Suprapubic skin (tissue), 4 donors: ENCODE data around the gene SH3GL1. TPM values are rescaled to one million over a fixed set of nuclear protein-coding genes. Genes with fewer than 3 reads are reported as not detected.
"Not testable (repeated sequence)": the region's sequence is repeated elsewhere in the genome, so short reads cannot be mapped to it uniquely, and the experiment has no call there.

Experiments
- DNase-seq, 2 donors: peaks; one replicate each; pipeline ENCODE4 v3.0.0-alpha.2; 2019; ENCODE audit warnings: low spot score in 2 of 2
- H3K27ac ChIP-seq: fragments of 200-600 bp; sonication (generic); one replicate; pipeline ENCODE4 v1.5.1; 2019
- H3K27me3 ChIP-seq: fragments of 200-600 bp; sonication (generic); one replicate; pipeline ENCODE4 v1.5.1; 2019
- H3K36me3 ChIP-seq: fragments of 200-600 bp; sonication (generic); one replicate; pipeline ENCODE4 v1.5.1; 2019
- H3K4me1 ChIP-seq: fragments of 200-600 bp; sonication (generic); one replicate; pipeline ENCODE4 v1.5.1; 2019
- H3K4me3 ChIP-seq: fragments of 200-600 bp; sonication (generic); one replicate; pipeline ENCODE4 v1.5.1; 2019; ENCODE audit warnings: mild to moderate bottlenecking
- H3K9me3 ChIP-seq: fragments of 200-600 bp; sonication (generic); one replicate; pipeline ENCODE4 v1.5.1; 2019
- EP300 ChIP-seq: sonication (generic); formaldehyde crosslinking; IDR thresholded peaks from one replicate; pipeline ENCODE4 v1.6.1; 2017; ENCODE audit warnings: antibody characterized with exemption
- POLR2A ChIP-seq, 2 donors: fragments of 450-650 bp; IDR thresholded peaks; one replicate each; pipeline ENCODE4 v1.6.1; 2017; ENCODE audit warnings: antibody characterized with exemption in 2 of 2, mild to moderate bottlenecking in 2 of 2, moderate library complexity in 2 of 2
- POLR2AphosphoS5 ChIP-seq, 3 donors: sonication (generic); formaldehyde crosslinking; IDR thresholded peaks; one replicate each; pipeline ENCODE4 v1.6.1; 2017; ENCODE audit warnings: antibody characterized with exemption in 3 of 3
- WGBS: methylation state at CpG from one replicate; pipeline ENCODE4 v1.1.5; 2018; 5-methylcytosine and 5-hydroxymethylcytosine counted together
- total RNA-seq, 4 donors: library from RNA; depleted of rRNA; stranded (reverse); fragments of >200 nt; gene quantifications; one replicate each; pipeline ENCODE4 v1.1.0, GENCODE V29; 2016
- TF ChIP-seq, protein P1 (sequence below), 2 donors: fragments of 200-600 bp in 1 of 2; fragments of 450-650 bp in 1 of 2; sonication (generic) in 1 of 2; IDR thresholded peaks; one replicate each; pipeline ENCODE4 v1.5.1; 2016 to 2019; ENCODE audit warnings: antibody characterized with exemption in 2 of 2, mild to moderate bottlenecking in 1 of 2, moderate library complexity in 1 of 2

Gene SH3GL1
- total RNA-seq, 4 donors from 2014 or later: 67.0 to 103 (median 81.0) TPM

DNA sequence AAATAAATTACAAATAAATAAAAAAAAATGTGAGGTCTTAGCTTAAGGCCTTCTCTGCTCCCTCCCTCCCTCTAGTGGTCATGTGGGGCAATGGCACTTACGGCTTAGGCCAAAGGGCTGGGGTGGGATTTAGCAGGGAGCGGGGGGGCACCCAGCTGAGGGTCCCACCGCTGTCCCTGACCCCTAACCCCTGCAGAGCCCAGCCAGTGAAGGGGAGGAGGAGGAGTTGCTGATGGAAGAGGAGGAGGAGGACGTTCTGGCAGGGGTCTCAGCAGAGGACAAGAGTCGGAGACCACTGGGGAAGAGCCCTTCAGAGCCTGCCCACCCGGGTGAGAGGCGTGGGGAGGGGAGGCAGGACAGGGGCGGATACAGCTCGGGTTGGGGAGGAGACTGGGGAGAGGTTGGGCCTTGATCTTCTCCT is 47.6 kb downstream of the SH3GL1 start:
- Histone ChIP-seq H3K27me3 (no peaks in the 10 kb centered on the region), H3K9me3 (no peaks in the 10 kb centered on the region), H3K36me3 (peaks cover 30% of the 10 kb centered on the region), H3K4me1 (peaks cover 6% of the 10 kb centered on the region), H3K27ac (no peak overlapping the region), H3K4me3 (no peak overlapping the region)
- TF ChIP-seq, protein P1, sequence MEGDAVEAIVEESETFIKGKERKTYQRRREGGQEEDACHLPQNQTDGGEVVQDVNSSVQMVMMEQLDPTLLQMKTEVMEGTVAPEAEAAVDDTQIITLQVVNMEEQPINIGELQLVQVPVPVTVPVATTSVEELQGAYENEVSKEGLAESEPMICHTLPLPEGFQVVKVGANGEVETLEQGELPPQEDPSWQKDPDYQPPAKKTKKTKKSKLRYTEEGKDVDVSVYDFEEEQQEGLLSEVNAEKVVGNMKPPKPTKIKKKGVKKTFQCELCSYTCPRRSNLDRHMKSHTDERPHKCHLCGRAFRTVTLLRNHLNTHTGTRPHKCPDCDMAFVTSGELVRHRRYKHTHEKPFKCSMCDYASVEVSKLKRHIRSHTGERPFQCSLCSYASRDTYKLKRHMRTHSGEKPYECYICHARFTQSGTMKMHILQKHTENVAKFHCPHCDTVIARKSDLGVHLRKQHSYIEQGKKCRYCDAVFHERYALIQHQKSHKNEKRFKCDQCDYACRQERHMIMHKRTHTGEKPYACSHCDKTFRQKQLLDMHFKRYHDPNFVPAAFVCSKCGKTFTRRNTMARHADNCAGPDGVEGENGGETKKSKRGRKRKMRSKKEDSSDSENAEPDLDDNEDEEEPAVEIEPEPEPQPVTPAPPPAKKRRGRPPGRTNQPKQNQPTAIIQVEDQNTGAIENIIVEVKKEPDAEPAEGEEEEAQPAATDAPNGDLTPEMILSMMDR (IDR thresholded peaks at IDR 0.05): peak; percentile 25 to 91
- TF ChIP-seq POLR2AphosphoS5 (IDR thresholded peaks at IDR 0.05) (no peak), POLR2A (IDR thresholded peaks at IDR 0.05) (no peak), EP300 (no peak)
- DNase-seq: peak in 1 of 2 donors; percentile 70
- 65% methylated on average over 8 of the region's 9 CpGs for WGBS

DNA sequence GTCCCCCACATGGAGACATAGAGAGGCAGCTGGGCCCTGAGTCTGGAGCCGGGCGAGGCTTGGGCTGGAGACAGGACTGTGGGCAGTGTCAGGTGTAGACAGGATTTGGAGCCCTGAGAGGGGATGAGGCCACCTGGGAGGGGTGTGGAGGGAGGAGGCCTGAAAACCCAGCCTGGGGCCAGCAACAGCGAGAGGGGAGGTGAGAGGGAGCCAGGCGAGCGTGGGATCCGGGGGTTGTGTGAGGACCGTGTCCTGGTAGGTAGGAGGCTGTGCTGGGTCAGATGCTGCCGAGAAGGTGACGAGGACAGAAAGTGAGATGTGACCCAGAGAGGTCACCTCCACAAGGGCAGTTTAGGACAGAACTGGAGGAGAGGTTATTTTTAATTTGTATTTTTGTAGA is 49.6 kb downstream of the SH3GL1 start:
- H3K27ac ChIP-seq: no peak overlapping the region
- no peak for DNase-seq
- H3K27me3 ChIP-seq: no peaks in the 10 kb centered on the region
- H3K9me3 ChIP-seq: no peaks in the 10 kb centered on the region
- WGBS: 93% methylated on average over 9 of the region's 9 CpGs
- no peak overlapping the region for H3K4me3 ChIP-seq
- H3K36me3 ChIP-seq: peaks cover 30% of the 10 kb centered on the region
- TF ChIP-seq EP300 (no peak), POLR2A (IDR thresholded peaks at IDR 0.05) (no peak), POLR2AphosphoS5 (IDR thresholded peaks at IDR 0.05) (no peak)
- TF ChIP-seq, protein P1 (IDR thresholded peaks at IDR 0.05): no peak
- H3K4me1 ChIP-seq: peaks cover 6% of the 10 kb centered on the region

DNA sequence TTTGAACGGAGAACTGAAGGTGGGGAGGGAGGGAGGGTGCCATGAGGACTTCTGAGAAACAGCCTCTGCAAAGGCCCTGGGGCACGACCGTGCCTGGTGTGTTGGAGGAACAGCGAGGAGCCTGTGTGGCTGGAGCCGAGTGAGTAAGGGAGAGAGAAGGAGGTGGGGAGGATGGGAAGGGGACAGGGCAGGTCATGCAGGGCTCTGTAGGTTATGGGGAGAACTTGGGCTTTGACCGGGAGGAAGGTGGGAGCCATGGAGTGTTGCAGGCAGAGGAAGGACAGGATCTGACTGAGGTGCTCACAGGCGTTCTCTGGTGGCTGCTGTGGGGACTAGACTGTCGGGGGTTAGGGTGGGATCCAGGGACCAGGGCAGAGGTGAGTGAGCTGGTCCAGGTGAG is 50.2 kb downstream of the SH3GL1 start:
- WGBS: 95% methylated on average over 8 of the region's 8 CpGs

DNA sequence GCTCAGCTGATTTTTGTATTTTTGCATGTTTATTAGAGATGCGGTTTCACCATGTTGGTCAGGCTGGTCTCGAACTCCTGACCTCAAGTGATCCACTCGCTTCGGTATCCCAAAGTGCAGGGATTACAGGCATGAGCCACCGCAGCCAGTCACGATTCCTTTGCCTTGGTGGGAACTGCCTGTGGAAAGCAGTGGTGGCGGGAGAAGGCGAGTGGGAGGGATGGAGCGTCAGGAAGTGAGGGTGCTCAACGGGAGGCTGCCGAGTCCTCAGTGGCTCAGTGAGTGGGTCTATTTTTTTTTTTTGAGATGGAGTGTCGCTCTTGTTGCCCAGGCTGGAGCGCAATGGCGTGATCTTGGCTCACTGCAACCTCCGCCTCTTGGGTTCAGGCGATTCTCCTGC is 51.1 kb downstream of the SH3GL1 start:
- not testable (repeated sequence) for H3K27me3 ChIP-seq, H3K4me3 ChIP-seq, DNase-seq, H3K9me3 ChIP-seq, H3K27ac ChIP-seq
- WGBS: 96% methylated on average over 16 of the region's 16 CpGs
- Histone ChIP-seq H3K4me1 (peaks cover 16% of the 10 kb centered on the region), H3K36me3 (peaks cover 23% of the 10 kb centered on the region)

More for the DNA sequence above, 50.2 kb downstream of the SH3GL1 start:
- H3K4me3 ChIP-seq: no peak overlapping the region
- DNase-seq: no peak
- peaks cover 30% of the 10 kb centered on the region for H3K36me3 ChIP-seq
- no peaks in the 10 kb centered on the region for H3K27me3 ChIP-seq
- H3K9me3 ChIP-seq: no peaks in the 10 kb centered on the region
- TF ChIP-seq POLR2A (IDR thresholded peaks at IDR 0.05): no peak
- H3K27ac ChIP-seq: no peak overlapping the region
- H3K4me1 ChIP-seq: peaks cover 12% of the 10 kb centered on the region

DNA sequence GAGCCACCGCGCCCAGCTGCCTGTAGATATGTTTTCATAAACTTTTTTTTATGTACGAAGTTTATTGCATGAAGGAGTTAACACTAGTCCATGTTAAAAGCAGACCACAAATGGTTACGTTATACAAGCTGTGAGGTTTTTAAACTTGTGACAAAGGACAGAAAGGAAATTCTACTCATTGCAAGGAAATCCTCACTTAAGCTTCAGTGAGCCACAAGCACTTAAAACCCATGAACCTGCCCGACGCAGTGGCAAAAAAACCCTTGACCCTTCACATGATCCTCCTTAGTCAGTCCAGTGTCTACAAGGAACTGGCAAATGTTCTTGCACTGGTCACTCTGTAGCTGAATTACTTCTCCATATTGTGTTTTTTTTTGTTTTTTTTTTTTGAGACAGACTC is 52.8 kb downstream of the SH3GL1 start:
- no peak overlapping the region for H3K27ac ChIP-seq
- H3K36me3 ChIP-seq: peaks cover 16% of the 10 kb centered on the region
- DNase-seq: no peak
- TF ChIP-seq POLR2A (IDR thresholded peaks at IDR 0.05) (no peak), POLR2AphosphoS5 (IDR thresholded peaks at IDR 0.05) (no peak), EP300 (no peak)
- TF ChIP-seq, protein P1 (IDR thresholded peaks at IDR 0.05): no peak
- H3K4me1 ChIP-seq: peaks cover 21% of the 10 kb centered on the region
- H3K4me3 ChIP-seq: no peak overlapping the region
- H3K9me3 ChIP-seq: no peaks in the 10 kb centered on the region
- H3K27me3 ChIP-seq: no peaks in the 10 kb centered on the region
- WGBS: 78% methylated on average over 6 of the region's 6 CpGs

DNA sequence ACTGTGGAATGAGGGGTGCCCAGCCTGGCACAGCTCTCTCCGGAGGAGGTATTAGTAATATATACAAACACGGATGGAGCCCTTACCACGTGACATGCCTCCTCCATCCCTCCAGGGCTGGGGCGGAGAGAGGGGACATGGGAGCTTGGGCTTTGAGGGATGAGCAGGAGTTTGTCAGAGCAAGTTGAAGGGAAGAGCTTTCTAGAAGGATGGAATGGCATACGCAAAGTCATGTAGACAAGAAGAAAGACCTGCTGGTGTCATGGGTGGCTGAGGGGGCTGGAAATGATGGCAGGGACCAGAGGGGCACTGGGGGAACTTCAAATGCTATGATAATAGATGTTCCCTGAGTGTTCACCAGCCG is 54.3 kb downstream of the SH3GL1 start:
- Histone ChIP-seq H3K9me3 (no peaks in the 10 kb centered on the region), H3K4me1 (peaks cover 24% of the 10 kb centered on the region), H3K27me3 (no peaks in the 10 kb centered on the region), H3K36me3 (peaks cover 16% of the 10 kb centered on the region), H3K27ac (no peak overlapping the region), H3K4me3 (no peak overlapping the region)
- WGBS: 80% methylated on average over 6 of the region's 6 CpGs
- no peak for TF ChIP-seq POLR2AphosphoS5 (IDR thresholded peaks at IDR 0.05)
- TF ChIP-seq POLR2A (IDR thresholded peaks at IDR 0.05): no peak
- no peak for DNase-seq

DNA sequence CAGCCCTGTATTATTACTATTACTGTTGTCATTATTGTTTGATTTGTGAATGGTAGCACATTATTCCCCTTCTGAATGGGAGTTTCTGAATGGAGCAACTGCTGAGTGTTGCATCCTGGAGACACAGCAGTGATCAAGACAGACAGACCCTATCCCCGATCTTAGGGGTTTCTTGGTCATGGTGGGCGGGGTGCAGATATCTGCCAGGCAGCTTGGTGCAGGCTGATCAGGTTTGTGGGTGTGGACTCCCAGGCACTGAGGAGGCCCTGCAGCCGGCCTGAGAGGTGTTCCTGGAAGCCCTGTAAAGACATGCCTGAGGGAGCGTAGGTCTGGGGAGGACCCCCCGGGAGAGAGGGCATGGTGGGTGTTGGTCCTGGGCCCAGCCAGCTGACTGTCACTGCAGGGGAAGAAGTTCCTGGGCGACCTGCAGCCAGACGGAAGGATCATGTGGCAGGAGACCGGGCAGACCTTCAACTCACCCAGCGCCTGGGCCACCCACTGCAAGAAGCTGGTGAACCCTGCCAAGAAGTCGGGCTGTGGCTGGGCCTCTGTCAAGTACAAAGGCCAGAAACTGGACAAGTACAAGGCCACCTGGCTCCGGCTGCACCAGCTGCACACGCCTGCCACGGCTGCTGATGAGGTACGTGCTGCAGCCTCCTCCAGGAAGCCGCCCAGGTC is 54.9 kb downstream of the SH3GL1 start:
- H3K27ac ChIP-seq: no peak overlapping the region
- no peaks in the 10 kb centered on the region for H3K9me3 ChIP-seq
- H3K36me3 ChIP-seq: peaks cover 16% of the 10 kb centered on the region
- peaks cover 24% of the 10 kb centered on the region for H3K4me1 ChIP-seq
- DNase-seq: no peak
- TF ChIP-seq EP300: no peak
- TF ChIP-seq, protein P1 (IDR thresholded peaks at IDR 0.05): no peak
- H3K27me3 ChIP-seq: no peaks in the 10 kb centered on the region
- 85% methylated on average over 5 of the region's 15 CpGs for WGBS
- H3K4me3 ChIP-seq: no peak overlapping the region
